GM12892 (cell line): ENCODE results near the gene ATP6V1G1.
A peak's percentile ranks its signal among the peaks of the same experiment; 100 is the strongest.

Experiments
- DNase-seq: peaks from one replicate; pipeline ENCODE4 v3.0.0; 2011; ENCODE audit not compliant: insufficient read length
- FAIRE-seq: peaks from 2 replicates; lab custom pipeline; 2011; peaks lifted over from hg19 to GRCh38; lab: Jason Lieb, UNC
- POLR2A ChIP-seq: IDR thresholded peaks from 2 replicates; pipeline ENCODE4 v1.6.1; 2011; ENCODE audit warnings: low read depth, low read length, control low read depth
- POLR2AphosphoS5 ChIP-seq: IDR thresholded peaks from 2 replicates; pipeline ENCODE4 v1.6.1; 2011; ENCODE audit warnings: low read depth, low read length, control low read depth
- TAF1 ChIP-seq: IDR thresholded peaks from 2 replicates; pipeline ENCODE4 v1.6.1; 2011; ENCODE audit warnings: low read depth, mild to moderate bottlenecking, control low read depth, low read length, borderline replicate concordance

The ATP6V1G1 gene

GRCh38 chr9:114604989-114605388 lies 17.4 kb downstream of the ATP6V1G1 start:
- no peak for TF ChIP-seq POLR2AphosphoS5
- TF ChIP-seq POLR2A: no peak
- TF ChIP-seq TAF1: no peak
- DNase-seq (no peak), FAIRE-seq (no peak)

- TF ChIP-seq POLR2AphosphoS5: no peak
- TF ChIP-seq TAF1: no peak
- no peak for TF ChIP-seq POLR2A
- no peak for FAIRE-seq
These were observed 18.5 kb downstream of the ATP6V1G1 start for GRCh38 chr9:114606068-114606467.

GRCh38 chr9:114606597-114607207 lies 19.1 kb downstream of the ATP6V1G1 start:
- DNase-seq: no peak
- no peak for TF ChIP-seq POLR2A
- no peak for TF ChIP-seq TAF1
- TF ChIP-seq POLR2AphosphoS5: no peak
- no peak for FAIRE-seq

More at GRCh38 chr9:114606068-114606467, 18.5 kb downstream of the ATP6V1G1 start:
- DNase-seq: no peak

- DNase-seq (no peak), FAIRE-seq (no peak)
- TF ChIP-seq POLR2A (no peak), TAF1 (no peak), POLR2AphosphoS5 (no peak)
These were observed 20.3 kb downstream of the ATP6V1G1 start for GRCh38 chr9:114607671-114608524.

- FAIRE-seq (no peak), DNase-seq (no peak)
- no peak for TF ChIP-seq POLR2A
- TF ChIP-seq TAF1: no peak
- TF ChIP-seq POLR2AphosphoS5: no peak
These were observed 20.9 kb downstream of the ATP6V1G1 start for GRCh38 chr9:114608525-114608796.

GRCh38 chr9:114611516-114612271 lies 24.1 kb downstream of the ATP6V1G1 start:
- TF ChIP-seq POLR2A: peak; percentile 61
- no peak for TF ChIP-seq TAF1
- FAIRE-seq (no peak), DNase-seq (peak; percentile 48)

- TF ChIP-seq POLR2A (no peak), TAF1 (0 out of 2 replicates have a peak, but pooled peaks have one; percentile 14)
- FAIRE-seq: peak; percentile 5
- no peak for DNase-seq
These were observed 24.8 kb downstream of the ATP6V1G1 start for GRCh38 chr9:114612272-114612923.

GRCh38 chr9:114613087-114613486 lies 25.5 kb downstream of the ATP6V1G1 start:
- TF ChIP-seq TAF1 (no peak), POLR2A (no peak), POLR2AphosphoS5 (no peak)
- no peak for DNase-seq
- no peak for FAIRE-seq

GRCh38 chr9:114613919-114614318 lies 26.4 kb downstream of the ATP6V1G1 start:
- DNase-seq (no peak), FAIRE-seq (no peak)
- TF ChIP-seq TAF1 (no peak), POLR2AphosphoS5 (no peak), POLR2A (no peak)

- no peak for DNase-seq
- no peak for FAIRE-seq
- TF ChIP-seq TAF1 (no peak), POLR2A (no peak), POLR2AphosphoS5 (no peak)
These were observed 26.8 kb downstream of the ATP6V1G1 start for GRCh38 chr9:114614373-114614772.

GRCh38 chr9:114616684-114617520 lies 29.3 kb downstream of the ATP6V1G1 start:
- DNase-seq (peak; percentile 37), FAIRE-seq (peak; percentile 77)

More at GRCh38 chr9:114616684-114617520, 29.3 kb downstream of the ATP6V1G1 start:
- TF ChIP-seq POLR2A: no peak
- TF ChIP-seq POLR2AphosphoS5: no peak
- TF ChIP-seq TAF1: no peak
